ENCODE results near the gene EPHB1.

The EPHB1 gene

DNA sequence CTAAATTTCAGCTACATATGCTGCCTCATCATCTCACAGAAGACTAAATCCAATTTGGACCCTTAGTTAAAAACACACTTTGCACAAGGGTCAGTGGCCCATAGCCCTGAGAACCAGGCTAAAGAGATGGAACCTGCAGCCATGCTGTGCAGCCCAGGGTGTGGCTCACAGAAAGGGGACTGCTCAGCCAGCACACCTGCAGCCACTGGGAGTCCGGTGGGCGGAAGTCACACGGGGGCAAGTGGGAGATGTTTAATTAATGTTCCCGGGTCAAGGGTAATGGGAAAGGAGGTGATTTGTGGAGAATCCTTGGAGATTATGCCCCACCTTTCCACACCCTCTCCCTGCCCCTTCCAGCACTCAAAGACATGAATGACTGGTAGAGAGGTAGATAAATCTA is 467.4 kb downstream of the EPHB1 start:
- TF ChIP-seq, protein P1, sequence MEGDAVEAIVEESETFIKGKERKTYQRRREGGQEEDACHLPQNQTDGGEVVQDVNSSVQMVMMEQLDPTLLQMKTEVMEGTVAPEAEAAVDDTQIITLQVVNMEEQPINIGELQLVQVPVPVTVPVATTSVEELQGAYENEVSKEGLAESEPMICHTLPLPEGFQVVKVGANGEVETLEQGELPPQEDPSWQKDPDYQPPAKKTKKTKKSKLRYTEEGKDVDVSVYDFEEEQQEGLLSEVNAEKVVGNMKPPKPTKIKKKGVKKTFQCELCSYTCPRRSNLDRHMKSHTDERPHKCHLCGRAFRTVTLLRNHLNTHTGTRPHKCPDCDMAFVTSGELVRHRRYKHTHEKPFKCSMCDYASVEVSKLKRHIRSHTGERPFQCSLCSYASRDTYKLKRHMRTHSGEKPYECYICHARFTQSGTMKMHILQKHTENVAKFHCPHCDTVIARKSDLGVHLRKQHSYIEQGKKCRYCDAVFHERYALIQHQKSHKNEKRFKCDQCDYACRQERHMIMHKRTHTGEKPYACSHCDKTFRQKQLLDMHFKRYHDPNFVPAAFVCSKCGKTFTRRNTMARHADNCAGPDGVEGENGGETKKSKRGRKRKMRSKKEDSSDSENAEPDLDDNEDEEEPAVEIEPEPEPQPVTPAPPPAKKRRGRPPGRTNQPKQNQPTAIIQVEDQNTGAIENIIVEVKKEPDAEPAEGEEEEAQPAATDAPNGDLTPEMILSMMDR (IDR thresholded peaks at IDR 0.05; ENCODE audit: extremely low read depth, missing control alignments), result no peak
- no peak for DNase-seq (ENCODE audit: low spot score)

DNA sequence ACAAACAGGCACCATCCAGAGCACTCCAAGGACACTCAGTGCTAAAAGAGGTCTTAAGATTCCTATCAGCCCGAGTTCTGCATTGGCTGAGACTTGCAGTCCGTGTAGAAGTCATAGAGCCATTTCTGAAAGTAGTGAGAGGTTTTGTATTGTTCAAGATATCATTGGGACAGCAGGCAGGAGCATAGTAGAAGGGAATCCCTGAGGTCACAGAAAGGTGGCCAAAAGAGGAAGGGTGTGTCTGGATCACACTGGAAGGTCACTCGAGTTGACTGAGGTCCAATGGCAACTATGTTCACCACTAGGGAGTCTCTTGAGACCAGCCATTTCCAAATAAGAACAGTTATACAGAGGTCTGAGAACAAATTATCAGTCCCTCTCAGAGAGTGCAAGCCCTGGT is 468.3 kb downstream of the EPHB1 start:
- DNase-seq (ENCODE audit: low spot score), result no peak

GRCh38 chr3:135267487-135267886 is 472.4 kb downstream of the EPHB1 start:
- DNase-seq (ENCODE audit: low spot score), result no peak
- TF ChIP-seq, protein P1 (IDR thresholded peaks at IDR 0.05; ENCODE audit: extremely low read depth, missing control alignments), result no peak

More for the DNA sequence above, 468.3 kb downstream of the EPHB1 start:
- TF ChIP-seq, protein P1 (IDR thresholded peaks at IDR 0.05; ENCODE audit: extremely low read depth, missing control alignments), result no peak

DNA sequence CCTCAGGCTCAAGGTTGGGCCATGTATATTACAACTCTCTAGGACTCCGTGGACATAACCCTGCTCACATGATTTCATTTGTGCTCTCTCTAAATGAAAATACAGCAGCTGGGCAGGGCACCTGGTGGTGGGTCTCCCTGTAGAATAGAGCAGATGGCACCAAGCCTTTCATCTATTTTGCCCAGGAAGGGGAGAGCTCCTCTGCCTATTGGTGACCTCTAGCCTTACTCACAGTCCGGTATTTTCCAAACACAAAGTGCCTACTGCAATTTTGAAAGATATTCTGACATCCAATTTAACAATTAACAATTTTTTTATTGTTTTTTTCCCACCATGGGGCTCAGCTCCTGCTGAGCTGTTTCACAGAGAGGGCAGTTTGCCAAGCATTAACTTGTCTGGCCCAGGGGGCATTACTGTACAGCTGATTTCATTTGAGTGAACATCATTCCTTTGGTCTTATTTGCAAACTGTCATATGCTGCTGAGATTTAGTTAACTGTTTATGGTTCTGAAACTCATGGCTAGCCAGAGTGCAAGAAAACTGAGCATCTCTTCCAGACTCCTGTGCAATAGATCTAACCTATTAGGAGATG is 474.0 kb downstream of the EPHB1 start:
- TF ChIP-seq, protein P1 (IDR thresholded peaks at IDR 0.05; ENCODE audit: extremely low read depth, missing control alignments), result no peak

DNA sequence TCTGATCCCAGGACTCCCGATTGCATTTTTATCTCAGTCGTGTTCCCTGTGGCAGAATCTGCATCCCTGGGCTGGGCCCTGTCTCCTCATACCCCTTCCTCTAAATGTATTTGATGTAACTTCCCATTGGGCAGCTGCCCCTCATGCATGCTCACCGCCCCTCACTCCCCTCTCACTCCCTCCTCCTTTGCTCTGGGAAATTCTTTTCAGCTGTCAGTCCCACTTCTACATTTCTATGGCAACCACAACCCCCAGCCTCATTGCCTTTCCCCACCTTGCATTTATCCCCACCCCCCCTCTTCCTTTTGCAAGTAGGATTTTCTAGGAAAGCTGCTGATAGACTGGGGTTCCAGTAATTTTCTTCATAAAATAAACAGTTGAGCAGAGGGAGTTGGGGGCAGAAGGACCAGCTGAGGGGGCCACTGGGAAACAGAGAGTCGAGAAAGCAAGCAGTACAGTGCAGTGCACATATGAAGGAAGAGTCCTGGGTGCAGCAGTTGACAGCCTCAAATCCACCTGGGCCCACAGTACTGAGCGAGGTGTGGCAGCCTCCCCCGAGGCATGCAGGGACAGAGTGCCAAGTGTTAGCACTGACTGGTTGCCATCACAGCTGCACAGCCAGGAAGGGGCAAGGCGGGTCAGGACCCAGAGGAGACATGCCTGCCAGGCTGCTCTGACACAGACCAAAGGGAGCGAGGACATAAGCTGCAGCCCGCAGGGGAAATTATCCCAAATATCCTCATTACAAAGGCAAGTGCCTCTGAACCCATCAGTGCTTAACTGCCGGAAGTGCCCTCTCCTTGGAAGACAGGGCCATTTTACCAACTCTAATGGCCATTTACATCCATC is 476.3 kb downstream of the EPHB1 start:
- TF ChIP-seq, protein P1 (IDR thresholded peaks at IDR 0.05; ENCODE audit: extremely low read depth, missing control alignments), result no peak
- no peak for DNase-seq (ENCODE audit: low spot score)

More for the DNA sequence above, 474.0 kb downstream of the EPHB1 start:
- DNase-seq (ENCODE audit: low spot score), result no peak

DNA sequence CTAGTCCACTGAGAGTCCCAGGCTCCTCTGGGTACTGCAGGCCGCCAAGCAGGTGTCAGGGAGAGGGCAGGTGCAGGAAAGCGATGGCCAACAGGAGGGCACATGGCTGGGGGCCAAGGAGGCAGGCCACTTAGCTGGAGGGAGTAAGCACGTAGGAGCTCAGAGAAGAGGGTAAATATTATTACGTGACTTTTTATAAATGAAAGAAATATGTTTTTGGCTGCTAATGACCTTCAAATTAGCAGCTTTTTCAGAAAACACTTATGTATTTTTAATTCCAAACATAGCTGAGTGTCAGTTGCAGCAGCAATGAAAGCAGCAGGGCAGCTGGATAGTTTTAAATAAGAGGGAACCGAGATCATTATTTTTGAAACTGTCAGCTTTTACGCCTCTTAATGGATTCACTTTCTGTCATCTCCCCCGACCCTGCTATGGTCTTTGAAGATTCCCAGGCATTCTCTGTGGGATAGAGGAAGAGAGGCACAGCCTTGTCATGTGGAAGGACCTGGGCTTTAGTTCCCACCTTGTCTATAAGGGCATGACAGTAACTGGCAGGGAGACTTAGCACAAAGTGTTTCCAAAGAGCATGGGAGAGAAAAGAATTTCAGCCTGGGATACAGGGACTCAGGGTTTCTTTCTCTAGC is 477.1 kb downstream of the EPHB1 start:
- DNase-seq (ENCODE audit: low spot score), result no peak

More for the DNA sequence above, 477.1 kb downstream of the EPHB1 start:
- TF ChIP-seq, protein P1 (IDR thresholded peaks at IDR 0.05; ENCODE audit: extremely low read depth, missing control alignments), result no peak

Data from GM20000 (cell line).